ENCODE data around the gene PRKN.

- TF ChIP-seq, protein P1, sequence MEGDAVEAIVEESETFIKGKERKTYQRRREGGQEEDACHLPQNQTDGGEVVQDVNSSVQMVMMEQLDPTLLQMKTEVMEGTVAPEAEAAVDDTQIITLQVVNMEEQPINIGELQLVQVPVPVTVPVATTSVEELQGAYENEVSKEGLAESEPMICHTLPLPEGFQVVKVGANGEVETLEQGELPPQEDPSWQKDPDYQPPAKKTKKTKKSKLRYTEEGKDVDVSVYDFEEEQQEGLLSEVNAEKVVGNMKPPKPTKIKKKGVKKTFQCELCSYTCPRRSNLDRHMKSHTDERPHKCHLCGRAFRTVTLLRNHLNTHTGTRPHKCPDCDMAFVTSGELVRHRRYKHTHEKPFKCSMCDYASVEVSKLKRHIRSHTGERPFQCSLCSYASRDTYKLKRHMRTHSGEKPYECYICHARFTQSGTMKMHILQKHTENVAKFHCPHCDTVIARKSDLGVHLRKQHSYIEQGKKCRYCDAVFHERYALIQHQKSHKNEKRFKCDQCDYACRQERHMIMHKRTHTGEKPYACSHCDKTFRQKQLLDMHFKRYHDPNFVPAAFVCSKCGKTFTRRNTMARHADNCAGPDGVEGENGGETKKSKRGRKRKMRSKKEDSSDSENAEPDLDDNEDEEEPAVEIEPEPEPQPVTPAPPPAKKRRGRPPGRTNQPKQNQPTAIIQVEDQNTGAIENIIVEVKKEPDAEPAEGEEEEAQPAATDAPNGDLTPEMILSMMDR (conservative IDR thresholded peaks at IDR 0.05 in 1 of 2, IDR thresholded peaks at IDR 0.05 in 1 of 2; ENCODE audit: low read depth in 1 of 2, low read length in 2 of 2): no peak
- no peak for TF ChIP-seq EZH2 (IDR thresholded peaks at IDR 0.05; ENCODE audit: low read length, missing control alignments)
Measured at GRCh38 chr6:162546905-162547304, 180.7 kb downstream of the PRKN start.

Data from fibroblast of lung (primary cell).